IPS-NIHi7 (cell line): ENCODE data around the gene TBC1D24.

Experiments
- DNase-seq: peaks from one replicate; pipeline ENCODE4 v3.0.0; 2012; ENCODE audit warnings: mixed read lengths; ENCODE audit errors: extremely low spot score

The TBC1D24 gene

GRCh38 chr16:2498531-2499253 is 23.8 kb downstream of the TBC1D24 start:
- DNase-seq, result no peak

DNA sequence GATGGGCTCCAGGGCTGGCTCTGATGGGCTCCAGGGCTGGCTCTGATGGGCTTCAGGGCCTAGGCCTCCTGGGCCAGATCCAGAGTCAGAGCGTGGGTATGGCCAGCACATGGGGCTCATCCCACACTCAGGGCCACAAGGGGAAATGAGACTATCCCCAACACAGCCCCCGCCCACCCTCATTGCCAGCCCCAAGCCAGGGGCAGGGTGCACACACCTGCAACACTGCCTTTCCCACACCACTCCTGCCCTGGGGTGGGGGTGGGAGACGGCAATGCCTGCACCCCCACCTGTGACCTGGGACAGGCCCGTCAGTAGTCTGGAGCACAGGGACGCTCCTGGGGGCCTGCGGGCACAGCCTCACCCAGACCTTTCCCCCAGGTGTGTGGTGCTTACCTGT is 24.5 kb downstream of the TBC1D24 start:
- DNase-seq, result no peak

GRCh38 chr16:2499890-2500429 is 25.0 kb downstream of the TBC1D24 start:
- no peak for DNase-seq

- no peak for DNase-seq
Measured at GRCh38 chr16:2500430-2500917, 25.5 kb downstream of the TBC1D24 start.

GRCh38 chr16:2500918-2501750 is 26.2 kb downstream of the TBC1D24 start:
- peak; percentile 95 for DNase-seq

- no peak for DNase-seq
Measured at GRCh38 chr16:2501946-2502895, 27.3 kb downstream of the TBC1D24 start.

- no peak for DNase-seq
Measured at GRCh38 chr16:2505695-2506094, 30.8 kb downstream of the TBC1D24 start.

DNA sequence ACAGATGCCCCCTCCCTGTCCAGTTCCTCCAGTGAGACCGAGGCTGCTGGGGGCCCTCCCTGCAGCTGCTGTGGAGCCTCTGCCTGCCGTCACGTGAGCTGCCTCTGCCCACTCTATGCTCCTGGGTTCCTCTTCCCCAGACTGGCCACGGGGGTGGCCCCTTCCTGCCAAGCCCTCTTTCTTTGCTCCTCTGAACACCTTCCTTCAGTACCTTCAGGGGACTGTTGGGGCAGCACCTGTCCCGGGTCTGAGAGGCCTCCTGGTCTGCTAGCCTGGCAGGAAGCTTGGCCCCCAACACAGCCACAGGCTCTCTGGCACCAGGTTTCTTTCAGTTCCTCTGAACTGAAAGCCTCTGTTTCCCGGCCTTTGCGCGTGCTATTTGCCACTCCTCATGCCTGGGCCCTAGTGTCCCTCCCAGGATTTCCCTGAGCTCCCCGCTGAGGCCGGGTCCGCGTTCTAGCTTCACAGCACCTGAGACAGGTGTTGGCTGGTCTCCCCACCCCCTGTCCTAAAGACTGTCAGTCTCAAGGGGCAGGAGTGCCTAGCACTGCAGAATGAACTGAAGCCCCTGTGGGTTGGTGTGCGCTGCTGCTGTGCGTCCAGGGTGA is 32.2 kb downstream of the TBC1D24 start:
- no peak for DNase-seq

- no peak for DNase-seq
Measured at GRCh38 chr16:2507665-2508064, 32.7 kb downstream of the TBC1D24 start.

DNA sequence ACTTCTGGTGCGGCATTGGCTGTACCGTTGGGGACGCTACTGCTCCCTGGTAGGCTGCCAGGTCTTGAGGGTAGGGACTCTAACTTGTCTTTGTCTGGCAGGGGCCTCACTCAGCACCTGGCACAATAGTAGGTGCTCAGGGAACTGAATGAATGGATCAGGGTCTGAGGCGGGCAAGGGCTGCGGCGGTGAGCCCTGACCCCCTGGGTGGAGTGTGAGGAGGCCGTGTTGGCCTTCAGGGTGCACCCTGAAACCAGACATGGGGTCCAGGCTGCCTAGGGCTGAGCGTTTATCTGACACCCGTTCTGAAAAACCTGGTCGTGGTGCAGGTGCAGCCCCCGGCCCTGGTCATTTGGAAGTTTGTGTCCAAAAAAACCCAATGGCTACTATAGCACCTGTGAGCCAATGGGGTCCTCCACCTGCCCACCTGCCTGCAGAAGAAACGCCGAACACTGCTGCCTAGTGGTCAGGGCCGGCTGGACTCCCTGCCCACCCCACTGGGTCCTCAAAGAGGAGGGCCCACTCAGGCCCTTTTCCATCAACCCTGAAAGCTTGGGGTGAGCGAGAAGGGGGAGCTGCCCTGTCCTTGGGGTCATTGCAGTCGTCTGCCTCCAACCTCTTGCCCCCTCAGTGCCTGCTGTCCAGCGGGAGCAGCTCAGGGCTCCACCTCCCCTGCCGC is 33.9 kb downstream of the TBC1D24 start:
- no peak for DNase-seq

GRCh38 chr16:2511128-2511800 is 36.3 kb downstream of the TBC1D24 start:
- DNase-seq, result peak; percentile 31

DNA sequence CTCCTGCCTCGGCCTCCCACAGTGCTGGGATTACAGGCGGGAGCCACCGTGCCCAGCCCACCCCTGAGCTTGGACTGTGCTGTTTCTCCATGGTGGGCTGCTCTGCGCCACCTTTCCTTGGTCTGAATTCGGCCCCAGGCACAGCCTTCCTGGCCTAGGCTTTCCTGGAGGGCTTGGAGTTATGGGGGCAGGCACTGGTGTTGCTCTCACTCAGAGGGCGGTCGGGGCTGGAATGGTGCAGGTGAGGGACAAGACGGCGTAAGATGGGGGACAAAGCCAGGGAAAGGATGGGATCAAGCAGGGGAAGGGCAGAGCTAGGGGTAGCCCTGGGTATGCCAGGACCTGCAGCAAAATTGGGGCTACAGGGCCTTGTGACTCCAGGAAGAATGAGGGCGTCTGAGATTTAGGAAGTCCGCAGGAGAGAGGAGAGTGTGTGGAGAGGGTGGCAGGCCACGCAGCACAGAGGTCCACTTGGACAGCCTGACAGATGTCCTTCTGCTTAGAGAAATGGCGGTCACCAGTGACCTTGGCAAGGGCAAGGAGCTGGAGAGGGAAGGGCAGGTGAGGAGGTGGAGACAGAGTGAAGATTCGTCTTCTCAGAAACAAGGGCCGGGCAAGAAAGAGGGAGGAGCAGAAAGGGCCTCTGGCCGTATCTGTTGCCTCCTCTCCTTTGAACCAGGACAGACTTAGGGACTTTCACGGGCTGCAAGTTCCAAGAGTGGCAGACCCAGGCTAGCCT is 37.2 kb downstream of the TBC1D24 start:
- DNase-seq, result no peak

GRCh38 chr16:2512735-2513404 is 37.9 kb downstream of the TBC1D24 start:
- peak; percentile 53 for DNase-seq

- peak; percentile 95 for DNase-seq
Measured at GRCh38 chr16:2513405-2514332, 38.7 kb downstream of the TBC1D24 start, which contains the start of gene ATP6V0C. Gene ATP6V0C, plus strand, starts transcription at chr16:2513952. Its CDS starts 152 bp downstream, at chr16:2514104.

GRCh38 chr16:2514333-2515179 is 39.6 kb downstream of the TBC1D24 start:
- DNase-seq, result no peak

DNA sequence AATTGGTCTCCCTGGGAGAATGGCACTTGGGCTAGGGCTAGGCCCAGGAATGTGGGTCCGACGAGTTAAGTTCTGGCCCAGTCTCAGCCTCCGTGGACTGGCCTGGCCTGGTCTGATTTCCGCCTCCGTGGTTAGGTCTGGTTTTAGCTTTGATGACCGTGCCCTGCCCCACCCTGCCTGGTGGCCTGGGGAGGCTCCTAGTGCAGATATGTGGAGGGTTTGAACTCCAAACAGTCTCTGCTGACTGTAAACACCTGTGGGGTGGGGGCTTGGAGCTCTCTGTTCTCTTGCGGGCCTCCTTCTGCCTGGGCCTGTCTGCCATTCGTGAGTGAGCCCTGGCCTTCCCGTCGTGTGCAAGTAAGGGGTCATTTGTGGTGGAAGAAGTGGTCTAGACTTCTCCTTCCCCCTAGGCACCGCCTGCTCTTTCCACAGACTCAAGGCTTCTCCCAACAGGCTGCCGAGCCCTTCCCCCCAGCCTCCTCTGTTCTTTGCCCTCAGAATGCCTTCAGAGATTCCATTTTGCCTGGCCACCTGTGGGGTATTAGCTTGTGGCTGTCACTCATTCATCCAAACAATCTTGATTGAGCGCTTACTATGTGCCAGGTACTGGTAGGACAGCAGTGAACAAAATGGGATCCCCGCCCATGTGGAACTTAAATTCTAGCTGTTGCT is 40.4 kb downstream of the TBC1D24 start:
- DNase-seq, result no peak
